Measurements from ENCODE around the gene APBA1. TPM values are rescaled to one million over a fixed set of nuclear protein-coding genes. Genes with fewer than 3 reads are reported as not detected.

The APBA1 gene
- total and polyA plus RNA-seq, 10 donors = 0.41 to 28.2 (median 13.8) TPM

- no peak overlapping the region for H3K27ac ChIP-seq
- H3K9me3 ChIP-seq = peaks cover 0 to 12% (median 4%) of the 10 kb centered on the region in 8 donors
- H3K27me3 ChIP-seq (replicated peaks in 1 of 7) = no peaks in the 10 kb centered on the region
- H3K4me3 ChIP-seq = no peak overlapping the region
- TF ChIP-seq CTCF (IDR thresholded peaks at IDR 0.05 in 8 of 11, conservative IDR thresholded peaks at IDR 0.05 in 3 of 11) (no peak), POLR2A (IDR thresholded peaks at IDR 0.05) (no peak), POLR2AphosphoS5 (IDR thresholded peaks at IDR 0.05) (no peak)
- WGBS, 5 donors = 68 to 73% (median 70%) methylated on average over 2 of the region's 2 CpGs
- no peak for DNase-seq
- H3K4me1 ChIP-seq = no peaks in the 10 kb centered on the region
- no peaks in the 10 kb centered on the region for H3K36me3 ChIP-seq
- intact Hi-C loops (cut with DNase I; ENCODE audit: low total_unique reads) = no loop called here
These were observed 17.9 kb upstream of the APBA1 start for GRCh38 chr9:69689991-69690538.

GRCh38 chr9:69683927-69684326 is 11.8 kb upstream of the APBA1 start:
- DNase-seq = no peak
- Histone ChIP-seq H3K9me3 (no peaks in the 10 kb centered on the region), H3K36me3 (no peaks in the 10 kb centered on the region), H3K4me1 (no peaks in the 10 kb centered on the region), H3K27ac (no peak overlapping the region), H3K4me3 (no peak overlapping the region), H3K27me3 (replicated peaks in 1 of 7) (no peaks in the 10 kb centered on the region)
- intact Hi-C loops (cut with DNase I; ENCODE audit: low total_unique reads) = no loop called here
- WGBS, 5 donors = 80 to 89% (median 83%) methylated on average over 5 of the region's 5 CpGs
- TF ChIP-seq POLR2AphosphoS5 (IDR thresholded peaks at IDR 0.05) (no peak), POLR2A (IDR thresholded peaks at IDR 0.05) (no peak), CTCF (IDR thresholded peaks at IDR 0.05 in 8 of 11, conservative IDR thresholded peaks at IDR 0.05 in 3 of 11) (no peak)

- intact Hi-C loops (cut with DNase I; ENCODE audit: low total_unique reads) = no loop called here
- H3K4me1 ChIP-seq = peaks cover 0 to 6% (median 0%) of the 10 kb centered on the region in 6 donors
These were observed 6.8 kb upstream of the APBA1 start for GRCh38 chr9:69678843-69679538.

More at GRCh38 chr9:69678843-69679538, 6.8 kb upstream of the APBA1 start:
- DNase-seq = no peak
- Histone ChIP-seq H3K27me3 (replicated peaks in 1 of 7) (peaks cover 0 to 7% (median 0%) of the 10 kb centered on the region in 7 donors), H3K4me3 (no peak overlapping the region), H3K9me3 (no peaks in the 10 kb centered on the region), H3K27ac (no peak overlapping the region), H3K36me3 (no peaks in the 10 kb centered on the region)
- TF ChIP-seq CTCF (IDR thresholded peaks at IDR 0.05 in 8 of 11, conservative IDR thresholded peaks at IDR 0.05 in 3 of 11) (no peak), POLR2AphosphoS5 (IDR thresholded peaks at IDR 0.05) (no peak), POLR2A (IDR thresholded peaks at IDR 0.05) (no peak)
- 80 to 84% (median 83%) methylated on average over 4 of the region's 4 CpGs for whole genome bisulfite sequencing, 5 donors

Data from spleen (tissue), 11 donors.